Left lung (tissue), 10 donors: ENCODE measurements around the gene GRIN3B. TPM values are rescaled to one million over a fixed set of nuclear protein-coding genes. Genes with fewer than 3 reads are reported as not detected.

ENCODE experiments used
- ATAC-seq: fragments of 200-7000 bp; cut with Tn5 transposase; one replicate; pipeline ENCODE4 v1.9.1; 2020; ENCODE audit warnings: moderate library complexity
- DNase-seq, 4 donors: peaks; one replicate each; pipeline ENCODE4 v3.0.0-alpha.2; 2013 to 2020
- H3K27ac ChIP-seq, 2 donors: fragments of 200-600 bp; sonication (generic) in 1 of 2; one replicate each; pipeline versions ENCODE4 v1.5.0 to v1.8.0; 2020 to 2021
- H3K27me3 ChIP-seq, 2 donors: fragments of 200-600 bp; sonication (generic) in 1 of 2; one replicate each; pipeline versions ENCODE4 v1.5.0 to v1.8.0; 2020 to 2021
- H3K36me3 ChIP-seq, 2 donors: fragments of 200-600 bp; sonication (generic) in 1 of 2; one replicate each; pipeline versions ENCODE4 v1.5.0 to v1.8.0; 2020 to 2021
- H3K4me1 ChIP-seq, 2 donors: fragments of 200-600 bp; one replicate each; pipeline ENCODE4 v1.8.0; 2021
- H3K4me3 ChIP-seq, 2 donors: fragments of 200-600 bp; sonication (generic) in 1 of 2; one replicate each; pipeline versions ENCODE4 v1.5.0 to v1.8.0; 2020 to 2021; ENCODE audit warnings: mild to moderate bottlenecking in 1 of 2
- H3K9me3 ChIP-seq, 2 donors: fragments of 200-600 bp; sonication (generic) in 1 of 2; one replicate each; pipeline versions ENCODE4 v1.5.0 to v1.8.0; 2020 to 2021
- CTCF ChIP-seq, 2 donors: fragments of 200-600 bp; sonication (generic) in 1 of 2; IDR thresholded peaks; one replicate each; pipeline versions ENCODE4 v1.5.0 to v1.8.0; 2021; ENCODE audit warnings: antibody characterized with exemption in 2 of 2
- intact Hi-C, 2 donors: fragments of 100-400 bp; cut with DNase I; formaldehyde crosslinking; loops; one replicate each; pipeline versions ENCODE4 v1.11.2 to v1.14.2; 2022
- polyA plus RNA-seq, 6 donors: library from polyadenylated mRNA; unstranded; fragments of 120-200 nt; gene quantifications; one replicate each; pipeline ENCODE4 v1.2.1, GENCODE V29; 2013; ENCODE audit not compliant: insufficient read length in 6 of 6
- total RNA-seq, 2 donors: library from RNA; stranded (reverse); fragmentation: NEBNext Ultra II Directional; extraction: Animal tissue kit (Norgen Biotek cat#: 25700); gene quantifications; one replicate each; pipeline ENCODE4 v1.2.1, GENCODE V29; 2021
- donor health status: DM: no; HTN: yes; CAD: no.
- donor health status: DM: no; HTN: no; CAD: no.

GRIN3B gene
- total and polyA plus RNA-seq, 8 donors, result 0.37 to 2.7 (median 0.60) TPM; not detected in 1

DNA sequence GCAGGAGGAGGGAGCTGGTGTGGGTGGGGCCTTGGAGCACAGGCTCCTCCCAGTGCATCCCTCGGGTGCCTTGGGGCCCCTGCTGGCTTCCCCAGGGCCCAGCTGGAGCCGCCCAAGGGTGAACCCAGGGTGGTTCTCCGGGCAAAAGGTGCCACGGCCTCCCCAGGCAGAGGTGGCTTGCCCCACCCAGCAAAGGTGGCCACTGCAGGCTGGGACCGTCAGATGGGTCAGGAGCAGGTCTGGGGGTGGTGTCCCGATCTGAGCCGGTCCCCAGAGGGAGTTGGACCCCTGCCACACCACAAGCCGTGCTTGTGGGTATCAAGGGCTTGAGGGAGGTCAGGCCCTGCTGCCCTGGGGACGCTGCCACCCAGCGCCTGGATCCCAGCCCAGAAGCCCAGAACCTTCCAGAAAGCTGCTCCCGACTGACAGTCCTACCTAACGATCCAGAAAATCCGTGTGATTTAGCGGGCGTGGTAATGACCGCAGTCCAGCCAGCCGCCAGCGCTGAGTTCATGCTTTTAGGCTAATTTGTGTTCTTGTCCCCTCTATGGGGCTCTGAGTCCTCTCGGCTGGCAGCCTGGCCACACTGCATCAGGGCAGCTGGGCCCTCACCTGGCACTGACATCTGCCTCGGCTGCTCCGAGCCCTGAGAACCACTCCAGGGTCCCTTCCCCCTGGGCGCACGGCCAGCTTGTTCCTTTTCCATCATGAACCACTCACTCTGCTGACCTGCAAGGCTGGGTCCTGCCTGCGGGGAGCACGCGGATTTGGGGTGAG is 5.0 kb upstream of the GRIN3B start:
- Histone ChIP-seq H3K4me1 (peaks cover 0 to 10% of the 10 kb centered on the region in 2 donors), H3K27me3 (peaks cover 46 to 57% of the 10 kb centered on the region in 2 donors), H3K9me3 (no peaks in the 10 kb centered on the region), H3K36me3 (peaks cover 0 to 39% of the 10 kb centered on the region in 2 donors), H3K27ac (no peak overlapping the region), H3K4me3 (no peak overlapping the region)
- ATAC-seq, result peak; percentile 64
- DNase-seq, result peak in 2 of 4 donors; percentile 35 to 63
- no peak for TF ChIP-seq CTCF (IDR thresholded peaks at IDR 0.05)
- intact Hi-C loops, result no loop called here

- Histone ChIP-seq H3K4me1 (peaks cover 0 to 20% of the 10 kb centered on the region in 2 donors), H3K4me3 (no peak overlapping the region), H3K36me3 (peaks cover 0 to 30% of the 10 kb centered on the region in 2 donors), H3K27me3 (peaks cover 54 to 67% of the 10 kb centered on the region in 2 donors), H3K9me3 (no peaks in the 10 kb centered on the region), H3K27ac (no peak overlapping the region)
- DNase-seq (peak in 1 of 4 donors; percentile 67), ATAC-seq (peak; percentile 52)
- intact Hi-C loops, result no loop called here
- no peak for TF ChIP-seq CTCF (IDR thresholded peaks at IDR 0.05)
Measured at GRCh38 chr19:996051-996838, 4.0 kb upstream of the GRIN3B start.

DNA sequence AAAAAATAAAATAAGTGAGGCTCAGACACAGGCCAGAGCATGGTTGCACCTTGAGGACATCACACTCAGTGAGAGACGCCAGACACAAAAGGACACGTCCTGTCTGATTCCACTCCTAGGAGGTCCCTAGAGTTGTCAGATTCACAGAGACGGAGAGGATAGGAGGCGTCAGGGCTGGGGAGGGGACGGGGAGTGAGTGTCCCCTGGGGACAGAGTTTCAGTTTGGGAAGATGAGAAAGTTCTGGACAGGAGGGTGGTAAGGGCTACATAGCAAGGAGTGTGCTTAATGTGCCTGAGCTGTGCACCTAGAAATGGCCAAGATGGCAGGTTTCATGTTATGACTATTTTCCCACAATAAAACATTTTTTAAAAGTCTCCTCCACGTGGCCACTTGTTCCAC is 2.2 kb upstream of the GRIN3B start:
- H3K9me3 ChIP-seq, result no peaks in the 10 kb centered on the region
- intact Hi-C loops, result no loop called here
- H3K27ac ChIP-seq, result no peak overlapping the region
- H3K36me3 ChIP-seq, result peaks cover 0 to 17% of the 10 kb centered on the region in 2 donors
- ATAC-seq (no peak), DNase-seq (no peak)
- peaks cover 58 to 85% of the 10 kb centered on the region in 2 donors for H3K27me3 ChIP-seq
- peaks cover 0 to 26% of the 10 kb centered on the region in 2 donors for H3K4me1 ChIP-seq
- no peak overlapping the region for H3K4me3 ChIP-seq
- TF ChIP-seq CTCF (IDR thresholded peaks at IDR 0.05), result no peak

DNA sequence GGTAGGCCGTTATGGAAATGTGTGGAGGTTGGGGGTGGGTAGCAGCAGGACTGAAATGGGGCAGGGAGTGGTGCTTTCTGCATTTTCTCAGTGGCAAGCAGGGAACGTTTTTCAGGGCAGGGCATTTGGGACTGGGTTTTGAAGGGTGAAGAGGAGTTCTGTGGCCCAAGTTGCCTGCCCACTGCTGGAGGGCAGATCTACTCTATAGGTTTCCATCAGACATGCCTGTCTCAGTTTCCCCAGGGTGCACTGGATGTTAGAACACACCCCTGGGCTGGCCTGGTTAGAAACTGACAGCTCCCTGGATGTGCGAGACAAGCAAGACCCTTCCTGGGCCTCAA is 870 bp upstream of the GRIN3B start:
- intact Hi-C loops, result no loop called here
- Histone ChIP-seq H3K27ac (no peak overlapping the region), H3K4me3 (no peak overlapping the region), H3K27me3 (peaks cover 58 to 97% of the 10 kb centered on the region in 2 donors), H3K36me3 (peaks cover 0 to 4% of the 10 kb centered on the region in 2 donors), H3K9me3 (no peaks in the 10 kb centered on the region), H3K4me1 (peaks cover 0 to 26% of the 10 kb centered on the region in 2 donors)
- DNase-seq, result no peak
- no peak for TF ChIP-seq CTCF (IDR thresholded peaks at IDR 0.05)
- no peak for ATAC-seq
